HG03066 (cell line): ENCODE measurements around the gene KIF12.

Experiments used
- ATAC-seq: cut with Tn5 transposase; IDR thresholded peaks from one replicate; pipeline ENCODE4 v1.9.1; 2021; ENCODE audit warnings: low read depth; ENCODE audit not compliant: unreplicated experiment

The KIF12 gene

GRCh38 chr9:114123031-114123977 is 24.2 kb upstream of the KIF12 start:
- ATAC-seq, result no peak

DNA sequence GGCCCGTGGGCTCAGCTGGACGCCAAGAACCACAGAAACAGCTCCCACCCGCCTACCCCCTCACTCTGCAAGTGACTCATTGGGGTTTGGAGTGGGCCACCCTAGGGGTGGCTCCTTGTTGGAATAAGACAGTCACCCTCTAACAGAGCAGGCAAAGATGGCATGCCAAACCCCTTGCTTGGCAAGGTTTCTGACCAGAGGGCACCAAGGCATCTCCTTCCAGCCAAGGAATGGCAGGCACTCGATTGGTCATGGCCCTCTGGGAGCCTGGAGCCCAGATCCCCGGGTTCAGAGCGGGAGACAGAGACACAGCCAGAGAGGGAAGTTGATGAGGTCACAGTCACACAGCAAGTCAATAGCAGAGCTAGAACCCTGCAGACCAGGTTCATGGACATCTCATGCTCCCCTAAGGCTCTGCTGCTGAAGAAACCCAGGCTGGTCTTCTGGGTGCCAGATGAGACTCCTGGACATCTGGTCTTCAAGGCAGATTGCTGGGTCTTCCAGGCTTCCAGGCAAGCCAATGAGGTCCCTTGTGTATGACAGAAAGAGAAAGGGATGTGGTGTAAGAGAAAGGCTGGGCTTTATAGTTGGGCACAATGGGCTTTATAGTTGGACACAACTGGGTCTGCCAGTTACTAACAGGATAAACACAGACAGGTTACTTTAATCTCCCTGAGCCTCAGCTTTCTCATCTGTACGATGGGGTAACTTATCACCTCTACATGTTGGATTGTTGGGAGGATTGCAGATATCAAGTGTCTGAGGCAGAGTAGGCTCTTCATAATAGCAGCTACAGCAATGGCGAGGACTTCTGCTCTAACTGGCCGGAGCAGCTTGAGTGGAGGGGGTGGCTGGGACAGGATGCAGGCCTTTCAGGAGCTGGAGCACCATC is 23.3 kb upstream of the KIF12 start:
- no peak for ATAC-seq

- no peak for ATAC-seq
Measured at GRCh38 chr9:114121227-114122135, 22.4 kb upstream of the KIF12 start.

- ATAC-seq, result no peak
Measured at GRCh38 chr9:114120192-114121014, 21.3 kb upstream of the KIF12 start.

- no peak for ATAC-seq
Measured at GRCh38 chr9:114119242-114120191, 20.4 kb upstream of the KIF12 start.

GRCh38 chr9:114117996-114118830 is 19.1 kb upstream of the KIF12 start:
- no peak for ATAC-seq

- ATAC-seq, result no peak
Measured at GRCh38 chr9:114117614-114117995, 18.5 kb upstream of the KIF12 start.

DNA sequence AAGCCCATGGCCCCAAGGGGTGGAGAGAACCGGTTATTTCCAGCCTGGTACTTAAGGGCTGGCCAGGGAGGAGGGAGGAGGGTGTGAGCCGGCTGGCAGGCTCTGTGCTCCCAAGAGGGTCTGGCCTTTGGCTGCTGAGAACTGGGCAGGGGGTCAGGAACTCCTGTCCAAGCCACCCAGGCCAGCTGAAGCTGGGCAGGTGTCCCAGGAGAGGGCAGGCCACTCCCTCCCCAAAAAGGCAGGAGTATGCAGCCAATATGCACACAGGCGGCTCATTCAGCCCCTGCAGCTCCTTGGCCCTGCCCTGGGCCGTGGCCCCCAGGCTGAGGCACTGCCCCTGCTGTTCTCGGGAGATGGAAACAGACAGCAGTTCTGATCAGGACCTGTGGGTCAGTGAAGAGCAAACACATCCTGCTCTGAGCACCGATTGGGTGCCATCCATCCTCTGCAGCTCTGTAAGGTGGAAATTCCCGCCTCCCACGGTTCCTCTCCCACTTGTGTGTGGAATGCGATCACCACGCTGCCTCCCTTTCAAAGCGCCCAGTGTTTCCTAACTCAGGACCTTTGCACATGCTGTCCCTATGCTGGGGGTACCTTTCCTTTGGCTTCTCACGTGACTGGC is 17.1 kb upstream of the KIF12 start:
- no peak for ATAC-seq

- no peak for ATAC-seq
Measured at GRCh38 chr9:114115654-114116125, 16.6 kb upstream of the KIF12 start.

GRCh38 chr9:114114364-114114763 is 15.3 kb upstream of the KIF12 start:
- no peak for ATAC-seq

GRCh38 chr9:114112778-114113584 is 13.9 kb upstream of the KIF12 start:
- no peak for ATAC-seq

DNA sequence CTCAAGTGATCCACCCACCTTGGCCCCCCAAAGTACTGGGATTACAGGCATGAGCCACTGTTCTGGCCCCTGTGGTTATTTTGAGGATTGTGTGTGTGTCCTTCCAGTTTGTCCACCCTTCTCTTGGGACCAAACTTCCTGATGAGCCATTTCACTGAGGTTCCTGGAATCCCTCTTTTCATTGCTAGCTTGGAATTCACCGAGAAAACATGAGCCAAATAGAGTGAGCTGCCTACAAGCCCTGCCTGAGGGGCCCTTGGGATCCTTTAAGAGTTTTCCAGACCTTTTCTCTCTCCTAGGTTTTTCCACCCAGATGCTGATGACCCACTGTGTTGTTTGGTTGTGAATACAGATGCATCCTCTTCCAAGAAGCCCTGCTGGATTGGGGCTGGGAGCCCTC is 13.2 kb upstream of the KIF12 start:
- no peak for ATAC-seq

GRCh38 chr9:114110180-114110579 is 11.1 kb upstream of the KIF12 start:
- ATAC-seq, result no peak

GRCh38 chr9:114109124-114109523 is 10.0 kb upstream of the KIF12 start:
- ATAC-seq, result no peak

- ATAC-seq, result peak; percentile 58
Measured at GRCh38 chr9:114108016-114108833, 9.1 kb upstream of the KIF12 start.
